Heart left ventricle (tissue), 16 donors: Measurements from ENCODE around the gene PRDM16. TPM values are rescaled to one million over a fixed set of nuclear protein-coding genes. Genes with fewer than 3 reads are reported as not detected.

Experiments
- ATAC-seq, 4 donors: fragments of 200-7000 bp; cut with Tn5 transposase; one replicate each; pipeline ENCODE4 v1.9.1; 2020 to 2022; ENCODE audit warnings: moderate library complexity in 4 of 4, mild to moderate bottlenecking in 3 of 4, moderate number of reproducible peaks in 1 of 4
- DNase-seq, 5 donors: peaks; one replicate each; pipeline ENCODE4 v3.0.0-alpha.2; 2020
- H3K27ac ChIP-seq, 12 donors: fragments of 200-600 bp; sonication (generic) in 4 of 12; one replicate each; pipeline versions ENCODE4 v1.5.0 to v1.8.0; 2016 to 2022; ENCODE audit warnings: mild to moderate bottlenecking in 2 of 12
- H3K27me3 ChIP-seq, 9 donors: fragments of 200-600 bp; sonication (generic) in 2 of 9; one replicate each; pipeline versions ENCODE4 v1.5.1 to v1.8.0; 2016 to 2022; ENCODE audit warnings: mild to moderate bottlenecking in 3 of 9
- H3K36me3 ChIP-seq, 9 donors: fragments of 200-600 bp; sonication (generic) in 2 of 9; one replicate each; pipeline versions ENCODE4 v1.5.0 to v1.8.0; 2018 to 2022; ENCODE audit warnings: mild to moderate bottlenecking in 2 of 9
- H3K4me1 ChIP-seq, 12 donors: fragments of 200-600 bp; sonication (generic) in 4 of 12; one replicate each; pipeline versions ENCODE4 v1.5.0 to v1.8.0; 2016 to 2022; ENCODE audit warnings: mild to moderate bottlenecking in 3 of 12
- H3K4me3 ChIP-seq, 12 donors: fragments of 200-600 bp; sonication (generic) in 4 of 12; one replicate each; pipeline versions ENCODE4 v1.5.0 to v1.8.0; 2017 to 2022; ENCODE audit warnings: mild to moderate bottlenecking in 9 of 12, moderate library complexity in 4 of 12
- H3K9me3 ChIP-seq, 12 donors: fragments of 200-600 bp; sonication (generic) in 4 of 12; one replicate each; pipeline versions ENCODE4 v1.5.0 to v1.8.0; 2016 to 2022; ENCODE audit warnings: mild to moderate bottlenecking in 1 of 12
- CTCF ChIP-seq, 12 donors: fragments of 200-600 bp; sonication (generic) in 4 of 12; IDR thresholded peaks; one replicate each; pipeline versions ENCODE4 v1.5.0 to v1.8.0; 2018 to 2022; ENCODE audit warnings: antibody characterized with exemption in 12 of 12, mild to moderate bottlenecking in 5 of 12
- POLR2A ChIP-seq, 2 donors: fragments of 450-650 bp; IDR thresholded peaks; one replicate each; pipeline ENCODE4 v1.6.1; 2017; ENCODE audit warnings: antibody characterized with exemption in 2 of 2, mild to moderate bottlenecking in 2 of 2, moderate library complexity in 2 of 2
- WGBS, 4 donors: extraction: QIAGEN DNeasy Blood & Tissue Kit in 2 of 4; methylation state at CpG; one replicate each; pipeline versions ENCODE4 v1.1.5 to v1.1.7; 2013 to 2018; 5-methylcytosine and 5-hydroxymethylcytosine counted together
- intact Hi-C, 10 donors: fragments of 100-400 bp; cut with DNase I; formaldehyde crosslinking; loops; one replicate each; pipeline versions ENCODE4 v1.11.1 to v1.14.2; 2022
- polyA plus RNA-seq, 2 donors: library from polyadenylated mRNA; stranded (reverse); fragments of 200-250 nt; gene quantifications; one replicate each; pipeline ENCODE4 v1.2.3, GENCODE V29; 2013
- total RNA-seq, 9 donors: library from RNA; depleted of rRNA in 2 of 9; stranded (reverse); fragments of >200 nt in 2 of 9; fragmentation: NEBNext Ultra II Directional in 3 of 9; extraction: Animal tissue kit (Norgen Biotek cat#: 25700) in 3 of 9; gene quantifications; one replicate each; pipeline versions ENCODE4 v1.1.0 to v1.2.4, GENCODE V29; 2016 to 2023
- donor health status: ischemic (EF 13 %, LVEDD 7.1; RV severe dilation, severe dysfunction).
- donor health status: healthy with polysubstance abuse.
- donor health status: DM: no; HTN: yes; CAD: no.
- donor health status: DM: no; HTN: no; CAD: no.
- donor health status: ischemic (EF 25% LVEDD 6.9; RV normal size, moderate dysfunction).
- donor health status: ischemic (EF 25% LVEDD 5.7; RV mildly dilated, moderate dysfunction).
- donor health status: healthy.
- donor health status: DM: yes; HTN: yes; CAD: no.
- donor health status: ischemic (EF 35%, LVEDD 5.7; RV mildly dilated, moderate dysfunction).
- donor health status: nonischemic (EF 11% LVEDD 7.7; RV severe dilation, severe dysfunction).
- donor health status: DM: yes; HTN: yes; CAD: no.
- donor health status: PGD.
- donor health status: ischemic (EF 29% LVEDD 5.4; RV normal size, mild dysfunction).
- donor health status: nonischemic (EF 23%, LVEDD 6.1; RV moderate dilation, normal function).

The PRDM16 gene
- total and polyA plus RNA-seq, 11 donors, result 6.0 to 22.7 (median 14.0) TPM

GRCh38 chr1:3465091-3465934 lies 396.3 kb downstream of the PRDM16 start:
- H3K27me3 ChIP-seq, result no peaks in the 10 kb centered on the region

GRCh38 chr1:3465935-3466321 lies 396.9 kb downstream of the PRDM16 start:
- no peaks in the 10 kb centered on the region for H3K36me3 ChIP-seq
- WGBS, 4 donors, result 82 to 93% (median 89%) methylated on average over 17 of the region's 17 CpGs
- H3K4me1 ChIP-seq, result peaks cover 0 to 2% (median 0%) of the 10 kb centered on the region in 12 donors
- DNase-seq (peak in 1 of 5 donors; percentile 14), ATAC-seq (no peak)
- H3K27me3 ChIP-seq, result no peaks in the 10 kb centered on the region
- TF ChIP-seq CTCF (IDR thresholded peaks at IDR 0.05), result no peak
- no peak for TF ChIP-seq POLR2A (IDR thresholded peaks at IDR 0.05)
- H3K9me3 ChIP-seq, result no peaks in the 10 kb centered on the region
- intact Hi-C loops, result no loop called here
- no peak overlapping the region for H3K27ac ChIP-seq
- no peak overlapping the region for H3K4me3 ChIP-seq

More at GRCh38 chr1:3465091-3465934, 396.3 kb downstream of the PRDM16 start:
- ATAC-seq (no peak), DNase-seq (peak in 3 of 5 donors; percentile 16 to 62 (median 17))
- TF ChIP-seq POLR2A (IDR thresholded peaks at IDR 0.05) (no peak), CTCF (IDR thresholded peaks at IDR 0.05) (no peak)
- no peaks in the 10 kb centered on the region for H3K9me3 ChIP-seq
- H3K4me3 ChIP-seq, result no peak overlapping the region
- H3K36me3 ChIP-seq, result no peaks in the 10 kb centered on the region
- intact Hi-C loops, result no loop called here
- H3K4me1 ChIP-seq, result peaks cover 0 to 8% (median 2%) of the 10 kb centered on the region in 12 donors
- no peak overlapping the region for H3K27ac ChIP-seq
- 82 to 86% (median 84%) methylated on average over 25 to 28 of the region's 28 CpGs for WGBS, 4 donors

- Histone ChIP-seq H3K4me3 (no peak overlapping the region), H3K36me3 (no peaks in the 10 kb centered on the region), H3K4me1 (peaks cover 0 to 6% (median 4%) of the 10 kb centered on the region in 12 donors), H3K27me3 (no peaks in the 10 kb centered on the region), H3K27ac (no peak overlapping the region), H3K9me3 (no peaks in the 10 kb centered on the region)
- intact Hi-C loops, result no loop called here
- DNase-seq (peak in 2 of 5 donors; percentile 13 to 47), ATAC-seq (no peak)
- TF ChIP-seq CTCF (IDR thresholded peaks at IDR 0.05) (no peak), POLR2A (IDR thresholded peaks at IDR 0.05) (no peak)
- WGBS, 4 donors, result 91 to 96% (median 92%) methylated on average over 9 to 16 of the region's 16 CpGs
Observed at GRCh38 chr1:3466366-3467075, 397.5 kb downstream of the PRDM16 start.
